GM23248 (cell line): ENCODE results near the gene GLT1D1. TPM values are rescaled to one million over a fixed set of nuclear protein-coding genes. Genes with fewer than 3 reads are reported as not detected.
A peak's percentile ranks its signal among the peaks of the same experiment; 100 is the strongest.

Experiments
- DNase-seq: peaks from one replicate; pipeline ENCODE4 v3.0.0-alpha.2; 2015
- H2AFZ ChIP-seq: fragments of 200-600 bp; sonication (generic); 2 replicates; pipeline ENCODE4 v1.6.1; 2016; ENCODE audit warnings: antibody characterized with exemption
- H3F3A ChIP-seq: fragments of 200-600 bp; sonication (generic); 2 replicates; pipeline ENCODE4 v1.6.1; 2016; ENCODE audit warnings: mild to moderate bottlenecking, antibody characterized with exemption, mixed run types; ENCODE audit not compliant: insufficient read depth
- H3K27ac ChIP-seq: fragments of 200-600 bp; sonication (generic); 2 replicates; pipeline ENCODE4 v1.5.1; 2016; ENCODE audit warnings: mild to moderate bottlenecking
- H3K27me3 ChIP-seq: fragments of 200-600 bp; sonication (generic); replicated peaks from 2 replicates; pipeline ENCODE4 v1.6.1; 2016; ENCODE audit warnings: mild to moderate bottlenecking; ENCODE audit not compliant: insufficient read depth
- H3K36me3 ChIP-seq: fragments of 200-600 bp; sonication (generic); 2 replicates; pipeline ENCODE4 v1.6.1; 2016; ENCODE audit warnings: low read depth, mild to moderate bottlenecking
- H3K4me1 ChIP-seq: fragments of 200-600 bp; sonication (generic); 2 replicates; pipeline ENCODE4 v1.6.1; 2016; ENCODE audit warnings: mild to moderate bottlenecking; ENCODE audit not compliant: insufficient read depth
- H3K4me2 ChIP-seq: fragments of 200-600 bp; sonication (generic); one replicate; pipeline ENCODE4 v1.6.1; 2016; ENCODE audit warnings: mild to moderate bottlenecking; ENCODE audit not compliant: unreplicated experiment
- H3K4me3 ChIP-seq: fragments of 200-600 bp; sonication (generic); 2 replicates; pipeline ENCODE4 v1.5.1; 2016; ENCODE audit warnings: mild to moderate bottlenecking
- H3K79me2 ChIP-seq: fragments of 200-600 bp; sonication (generic); 2 replicates; pipeline ENCODE4 v1.6.1; 2016; ENCODE audit warnings: mild to moderate bottlenecking; ENCODE audit not compliant: insufficient read depth
- H3K9ac ChIP-seq: fragments of 200-600 bp; sonication (generic); 2 replicates; pipeline ENCODE4 v1.6.1; 2016; ENCODE audit warnings: mild to moderate bottlenecking
- H3K9me2 ChIP-seq: fragments of 200-600 bp; sonication (generic); 2 replicates; pipeline ENCODE4 v1.6.1; 2016; ENCODE audit warnings: mixed run types, mild to moderate bottlenecking, moderate library complexity; ENCODE audit not compliant: insufficient read depth
- H3K9me3 ChIP-seq: fragments of 200-600 bp; sonication (generic); one replicate; pipeline ENCODE4 v1.6.1; 2017; ENCODE audit warnings: low read depth
- H4K20me1 ChIP-seq: fragments of 200-600 bp; sonication (generic); 2 replicates; pipeline ENCODE4 v1.6.0; 2016; ENCODE audit not compliant: insufficient read depth
- EZH2 ChIP-seq: fragments of 200-600 bp; sonication (generic); IDR thresholded peaks from 2 replicates; pipeline ENCODE4 v1.6.1; 2018; ENCODE audit warnings: antibody characterized with exemption, mild to moderate bottlenecking; ENCODE audit not compliant: insufficient read depth, poor library complexity, severe bottlenecking
- EZH2phosphoT487 ChIP-seq: fragments of 200-600 bp; sonication (generic); IDR thresholded peaks from 2 replicates; pipeline ENCODE4 v1.6.1; 2018; ENCODE audit warnings: antibody characterized with exemption, moderate library complexity, mild to moderate bottlenecking, low read depth; ENCODE audit not compliant: insufficient read depth
- WGBS, 2 experiments: methylation state at CpG; one replicate each; pipeline ENCODE4 v1.1.6; 2015 to 2017; ENCODE audit warnings: low lambda C conversion rate in 2 of 2, low coverage in 1 of 2; ENCODE audit errors: missing lambda C conversion rate in 2 of 2; 5-methylcytosine and 5-hydroxymethylcytosine counted together
- in situ Hi-C: fragments of 300-500 bp; cut with MboI; formaldehyde crosslinking; loops from 2 replicates; pipeline ENCODE4 v1.15.0; 2020
- polyA plus RNA-seq: library from polyadenylated mRNA; unstranded; fragments of >200 nt; fragmentation: Nextera tagmentation; extraction: Ambion mirVana; gene quantifications from 2 replicates; pipeline ENCODE4 v1.2.1, GENCODE V29; 2016
- total RNA-seq: library from RNA; depleted of rRNA; stranded (reverse); fragments of >200 nt; shearing (Covaris generic); gene quantifications from 2 replicates; pipeline ENCODE4 v1.2.3, GENCODE V29; 2014

GLT1D1 gene
- total and polyA plus RNA-seq, 2 experiments from 2014 or later = not detected

- Histone ChIP-seq H3K9me3 (no peaks in the 10 kb centered on the region), H4K20me1 (no peaks in the 10 kb centered on the region), H3K9me2 (no peaks in the 10 kb centered on the region), H3F3A (peaks cover 11% of the 10 kb centered on the region), H3K36me3 (peaks cover 28% of the 10 kb centered on the region; the same call in 1 of the 2 replicates), H3K4me3 (no peak overlapping the region), H2AFZ (no peak overlapping the region), H3K27ac (no peak overlapping the region), H3K4me2 (no peak overlapping the region), H3K4me1 (peaks cover 24% of the 10 kb centered on the region), H3K79me2 (peaks cover 83% of the 10 kb centered on the region), H3K9ac (no peak overlapping the region), H3K27me3 (no peaks in the 10 kb centered on the region)
- TF ChIP-seq EZH2 (no peak), EZH2phosphoT487 (no peak)
- no peak for DNase-seq
- 89 to 93% methylated on average over 8 to 9 of the region's 9 CpGs for WGBS, 2 experiments
- in situ Hi-C loops = no loop called here
Measured at GRCh38 chr12:128806573-128806972, 46.7 kb upstream of the GLT1D1 start.

- peaks cover 28% of the 10 kb centered on the region; the same call in 1 of the 2 replicates for H3K36me3 ChIP-seq
- DNase-seq = no peak
- no peak overlapping the region for H3K4me3 ChIP-seq
- no peaks in the 10 kb centered on the region for H3K9me2 ChIP-seq
- H3K9ac ChIP-seq = no peak overlapping the region
- 98% methylated on average over 12 to 14 of the region's 14 CpGs for WGBS, 2 experiments
- H3K4me1 ChIP-seq = peaks cover 17% of the 10 kb centered on the region
- no peak overlapping the region for H3K4me2 ChIP-seq
- H3K27me3 ChIP-seq = no peaks in the 10 kb centered on the region
- H4K20me1 ChIP-seq = no peaks in the 10 kb centered on the region
- peaks cover 14% of the 10 kb centered on the region for H3F3A ChIP-seq
- no peak overlapping the region for H3K27ac ChIP-seq
- no peaks in the 10 kb centered on the region for H3K9me3 ChIP-seq
- in situ Hi-C loops = no loop called here
- TF ChIP-seq EZH2phosphoT487 = no peak
- TF ChIP-seq EZH2 = no peak
- no peak overlapping the region for H2AFZ ChIP-seq
- H3K79me2 ChIP-seq = peaks cover 89% of the 10 kb centered on the region
Measured at GRCh38 chr12:128807161-128807724, 46.0 kb upstream of the GLT1D1 start.

DNA sequence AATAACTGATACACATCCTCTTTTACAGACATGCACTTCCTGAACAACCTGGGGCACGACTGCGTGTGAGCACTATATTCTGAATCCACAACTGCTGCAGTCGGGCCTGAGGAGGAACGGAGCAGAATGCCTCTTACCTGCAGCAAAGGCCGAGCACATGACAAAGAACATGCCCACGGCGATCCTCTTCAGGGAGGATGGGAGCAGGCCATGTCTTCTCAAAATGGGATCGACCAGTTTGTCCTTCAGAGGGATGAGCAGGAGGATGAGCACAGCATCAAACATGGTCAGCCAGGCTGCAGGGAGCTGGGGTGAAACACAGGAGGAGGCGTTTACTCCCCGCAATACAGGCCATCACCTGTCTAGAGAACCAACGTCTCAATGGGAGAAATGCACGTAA lies 44.6 kb upstream of the GLT1D1 start:
- no peak overlapping the region for H3K27ac ChIP-seq
- peaks cover 19% of the 10 kb centered on the region; the same call in 1 of the 2 replicates for H3F3A ChIP-seq
- H3K9ac ChIP-seq = no peak overlapping the region

DNA sequence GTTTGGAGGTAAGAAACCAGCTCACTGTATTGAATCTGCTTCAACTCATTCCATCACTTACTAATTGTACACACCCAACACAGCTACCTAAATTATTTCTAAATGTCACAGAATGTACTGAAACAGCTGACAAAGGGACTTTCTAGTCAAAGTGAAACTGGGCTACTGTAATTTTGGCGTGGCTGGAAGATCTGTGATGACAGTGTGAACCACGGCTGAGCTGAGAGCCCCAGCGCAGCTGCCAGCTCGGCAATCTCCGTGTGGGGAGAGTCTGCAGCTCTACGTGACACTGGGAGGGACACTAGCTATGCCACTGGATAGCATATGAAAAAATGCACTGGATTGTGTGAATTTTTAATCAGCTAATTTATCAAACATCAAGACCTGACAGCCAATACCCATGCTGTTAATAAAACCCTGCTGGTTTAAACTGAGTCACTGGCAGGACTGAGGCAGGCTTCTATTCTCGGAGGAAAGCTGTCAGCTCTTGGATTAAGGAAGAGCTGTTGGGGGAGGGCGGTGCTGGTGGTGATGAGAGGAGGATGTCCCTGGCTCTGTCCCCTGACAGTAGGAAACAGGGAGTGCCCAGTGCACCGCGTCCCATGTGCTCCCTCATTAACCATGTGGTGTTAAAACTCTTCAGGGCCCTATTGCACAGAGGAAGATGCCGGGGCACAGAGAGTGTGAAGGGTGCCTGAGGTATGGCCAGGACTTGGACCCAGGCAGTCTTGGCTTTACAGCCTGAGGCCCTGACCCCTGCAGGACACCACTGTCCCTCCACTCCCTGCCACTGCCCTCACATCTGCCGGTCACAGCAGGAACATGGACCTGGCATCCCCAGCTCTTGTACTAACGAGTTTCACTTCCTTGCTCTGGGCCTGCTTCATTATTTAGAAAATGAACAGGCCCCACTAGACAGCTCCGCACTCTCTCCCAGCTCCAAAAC lies 42.8 kb upstream of the GLT1D1 start:
- Histone ChIP-seq H3K27ac (peak overlapping the region; percentile 62), H4K20me1 (no peaks in the 10 kb centered on the region), H3K9ac (peak overlapping the region; percentile 58), H3K4me2 (peak overlapping the region; percentile 72), H3K36me3 (peaks cover 20% of the 10 kb centered on the region; the same call in 1 of the 2 replicates), H3K79me2 (peaks cover 88% of the 10 kb centered on the region), H2AFZ (peak overlapping the region; percentile 11; the same call in 1 of the 2 replicates), H3K9me2 (no peaks in the 10 kb centered on the region), H3K4me3 (peak overlapping the region; percentile 56), H3K4me1 (peaks cover 30% of the 10 kb centered on the region), H3K27me3 (no peaks in the 10 kb centered on the region), H3K9me3 (no peaks in the 10 kb centered on the region), H3F3A (peaks cover 28% of the 10 kb centered on the region; the same call in 1 of the 2 replicates)
- DNase-seq = peak; percentile 79
- TF ChIP-seq EZH2phosphoT487 = no peak
- no peak for TF ChIP-seq EZH2
- in situ Hi-C loops = no loop called here
- 16 to 19% methylated on average over 14 of the region's 14 CpGs for WGBS, 2 experiments

More for the DNA sequence above, 44.6 kb upstream of the GLT1D1 start:
- Histone ChIP-seq H4K20me1 (no peaks in the 10 kb centered on the region), H3K9me2 (no peaks in the 10 kb centered on the region), H2AFZ (no peak overlapping the region), H3K9me3 (no peaks in the 10 kb centered on the region), H3K27me3 (no peaks in the 10 kb centered on the region), H3K4me3 (no peak overlapping the region), H3K36me3 (peaks cover 21% of the 10 kb centered on the region; the same call in 1 of the 2 replicates), H3K4me1 (peaks cover 26% of the 10 kb centered on the region), H3K79me2 (peaks cover 88% of the 10 kb centered on the region), H3K4me2 (no peak overlapping the region)
- WGBS, 2 experiments = 93 to 95% methylated on average over 11 to 12 of the region's 12 CpGs
- no peak for DNase-seq
- in situ Hi-C loops = no loop called here
- TF ChIP-seq EZH2 (no peak), EZH2phosphoT487 (no peak)
